AG09319 (cell line): ENCODE results near the gene SPOCK1.
"Not testable (repeated sequence)": the region's sequence is repeated elsewhere in the genome, so short reads cannot be mapped to it uniquely, and the experiment has no call there.

ENCODE experiments used
- DNase-seq: peaks from one replicate; pipeline ENCODE4 v3.0.0-alpha.2; 2010; ENCODE audit warnings: low read depth; ENCODE audit errors: extremely low read depth
- CTCF ChIP-seq: IDR thresholded peaks from 2 replicates; pipeline ENCODE4 v1.5.1; 2011; ENCODE audit warnings: low read depth, mild to moderate bottlenecking, inconsistent platforms, low read length, moderate library complexity

The SPOCK1 gene

GRCh38 chr5:136992796-136993489 is 506.2 kb downstream of the SPOCK1 start:
- DNase-seq, result no peak
- no peak for TF ChIP-seq CTCF

- TF ChIP-seq CTCF, result no peak
- no peak for DNase-seq
Measured at GRCh38 chr5:136985785-136986475, 513.2 kb downstream of the SPOCK1 start.

- DNase-seq, result no peak
- TF ChIP-seq CTCF, result no peak
Measured at GRCh38 chr5:136984772-136985446, 514.2 kb downstream of the SPOCK1 start.

- no peak for DNase-seq
- no peak for TF ChIP-seq CTCF
Measured at GRCh38 chr5:136981936-136982335, 517.2 kb downstream of the SPOCK1 start.

GRCh38 chr5:136979131-136979530 is 520.0 kb downstream of the SPOCK1 start:
- TF ChIP-seq CTCF, result no peak
- no peak for DNase-seq

- no peak for DNase-seq
- TF ChIP-seq CTCF, result no peak
Measured at GRCh38 chr5:136963504-136963903, 535.6 kb downstream of the SPOCK1 start.

- no peak for TF ChIP-seq CTCF
- DNase-seq, result no peak
Measured at GRCh38 chr5:136957428-136957827, 541.7 kb downstream of the SPOCK1 start.

- not testable (repeated sequence) for DNase-seq
Measured at GRCh38 chr5:136954142-136954541, 545.0 kb downstream of the SPOCK1 start.

GRCh38 chr5:136953346-136954069 is 545.6 kb downstream of the SPOCK1 start:
- not testable (repeated sequence) for DNase-seq
